A549 (cell line): ENCODE results near the gene CDH2.

Source experiments
- CBX2 ChIP-seq: fragments of 200-600 bp; sonication (generic); IDR thresholded peaks from 2 replicates; pipeline ENCODE4 v1.6.1; 2016; ENCODE audit warnings: low read depth, mild to moderate bottlenecking, borderline replicate concordance
- CHD2 ChIP-seq: fragments of 150-350 bp; IDR thresholded peaks from 2 replicates; pipeline ENCODE4 v1.6.1; 2014; ENCODE audit warnings: low read length; ENCODE audit not compliant: partially characterized antibody
- CTCF ChIP-seq: fragments of >200 bp; sonication (Bioruptor Twin); formaldehyde crosslinking; IDR thresholded peaks from 3 replicates; pipeline ENCODE4 v1.5.1; 2016
- EP300 ChIP-seq, 2 experiments: fragments of >200 bp; sonication (Bioruptor Twin); formaldehyde crosslinking; IDR thresholded peaks; 2 replicates in 1 of 2; 3 replicates in 1 of 2; pipeline ENCODE4 v1.6.1; 2016 to 2017
- JUN ChIP-seq, 2 experiments: fragments of >200 bp; sonication (Bioruptor Twin); formaldehyde crosslinking; IDR thresholded peaks; 2 replicates in 1 of 2; 3 replicates in 1 of 2; pipeline ENCODE4 v1.6.1; 2016 to 2017
- KDM1A ChIP-seq: fragments of 200-600 bp; sonication (generic); IDR thresholded peaks from 2 replicates; pipeline ENCODE4 v1.6.1; 2016; ENCODE audit warnings: low read depth, mild to moderate bottlenecking
- MAFK ChIP-seq: fragments of 450-650 bp; IDR thresholded peaks from 2 replicates; pipeline ENCODE4 v1.6.1; 2014; ENCODE audit not compliant: partially characterized antibody
- POLR2A ChIP-seq: IDR thresholded peaks from 2 replicates; pipeline ENCODE4 v1.6.1; 2012; ENCODE audit warnings: mild to moderate bottlenecking, low read length
- RFX5 ChIP-seq: fragments of 450-650 bp; IDR thresholded peaks from 2 replicates; pipeline ENCODE4 v1.7.1; 2014; ENCODE audit warnings: antibody characterized with exemption, mild to moderate bottlenecking, moderate library complexity
- SMC3 ChIP-seq: fragments of >200 bp; sonication (Bioruptor Twin); formaldehyde crosslinking; IDR thresholded peaks from 3 replicates; pipeline ENCODE4 v1.6.1; 2018; ENCODE audit warnings: inconsistent platforms
- SREBF2 ChIP-seq: fragments of 450-650 bp; IDR thresholded peaks from 2 replicates; pipeline ENCODE4 v1.6.1; 2014; ENCODE audit warnings: mild to moderate bottlenecking, moderate library complexity
- TF ChIP-seq, protein P1 (sequence below): fragments of 250-450 bp; sonication (Bioruptor Pico); IDR thresholded peaks from 2 replicates; pipeline ENCODE4 v1.5.0; 2021; ENCODE audit warnings: mild to moderate bottlenecking, moderate library complexity, borderline replicate concordance

GRCh38 chr18:28189400-28190239 is 12.7 kb upstream of the CDH2 start:
- peak; percentile 48 for TF ChIP-seq CTCF
- no peak for TF ChIP-seq RFX5
- no peak for TF ChIP-seq CHD2
- no peak for TF ChIP-seq POLR2A
- TF ChIP-seq KDM1A, result no peak
- TF ChIP-seq MAFK, result no peak
- no peak for TF ChIP-seq EP300 (IDR thresholded peaks at IDR 0.05)
- peak; percentile 44; the same call in 2 of the 3 replicates for TF ChIP-seq SMC3
- no peak for TF ChIP-seq JUN (IDR thresholded peaks at IDR 0.05)
- TF ChIP-seq CBX2, result no peak
- no peak for TF ChIP-seq SREBF2
- TF ChIP-seq, protein P1, sequence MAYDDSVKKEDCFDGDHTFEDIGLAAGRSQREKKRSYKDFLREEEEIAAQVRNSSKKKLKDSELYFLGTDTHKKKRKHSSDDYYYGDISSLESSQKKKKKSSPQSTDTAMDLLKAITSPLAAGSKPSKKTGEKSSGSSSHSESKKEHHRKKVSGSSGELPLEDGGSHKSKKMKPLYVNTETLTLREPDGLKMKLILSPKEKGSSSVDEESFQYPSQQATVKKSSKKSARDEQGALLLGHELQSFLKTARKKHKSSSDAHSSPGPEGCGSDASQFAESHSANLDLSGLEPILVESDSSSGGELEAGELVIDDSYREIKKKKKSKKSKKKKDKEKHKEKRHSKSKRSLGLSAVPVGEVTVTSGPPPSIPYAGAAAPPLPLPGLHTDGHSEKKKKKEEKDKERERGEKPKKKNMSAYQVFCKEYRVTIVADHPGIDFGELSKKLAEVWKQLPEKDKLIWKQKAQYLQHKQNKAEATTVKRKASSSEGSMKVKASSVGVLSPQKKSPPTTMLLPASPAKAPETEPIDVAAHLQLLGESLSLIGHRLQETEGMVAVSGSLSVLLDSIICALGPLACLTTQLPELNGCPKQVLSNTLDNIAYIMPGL (CRISPR knock-in tag), result no peak
